ENCODE data around the gene HSF4.

DNA sequence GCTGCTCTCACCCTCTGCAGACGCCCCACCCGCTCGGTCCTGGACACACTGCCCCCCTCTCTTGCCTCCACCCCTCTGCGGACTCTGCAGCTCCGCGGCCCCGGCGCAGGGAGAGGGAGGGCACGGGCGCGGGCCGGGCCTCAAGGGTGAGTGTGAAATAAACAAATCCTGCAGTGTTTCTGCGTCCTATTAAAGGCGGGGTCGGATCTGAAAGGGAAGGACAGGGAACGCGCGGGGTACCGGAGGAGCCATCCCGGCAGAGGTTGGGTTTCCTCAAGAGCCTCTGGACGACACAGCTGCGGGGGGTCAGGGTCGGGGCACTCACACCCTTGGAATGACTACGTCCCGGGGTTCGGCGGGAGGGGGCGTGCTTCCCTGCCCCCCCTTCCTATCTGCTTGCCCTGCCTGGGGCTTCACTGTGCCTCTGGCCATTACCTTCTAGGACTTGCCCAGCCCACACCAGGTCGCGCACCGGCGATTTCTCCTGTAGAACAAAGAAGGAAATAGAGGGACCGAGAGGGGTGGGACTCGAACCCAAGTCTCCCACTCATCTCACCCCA, 466 bp upstream of the HSF4 start:
- TF ChIP-seq, protein P1, sequence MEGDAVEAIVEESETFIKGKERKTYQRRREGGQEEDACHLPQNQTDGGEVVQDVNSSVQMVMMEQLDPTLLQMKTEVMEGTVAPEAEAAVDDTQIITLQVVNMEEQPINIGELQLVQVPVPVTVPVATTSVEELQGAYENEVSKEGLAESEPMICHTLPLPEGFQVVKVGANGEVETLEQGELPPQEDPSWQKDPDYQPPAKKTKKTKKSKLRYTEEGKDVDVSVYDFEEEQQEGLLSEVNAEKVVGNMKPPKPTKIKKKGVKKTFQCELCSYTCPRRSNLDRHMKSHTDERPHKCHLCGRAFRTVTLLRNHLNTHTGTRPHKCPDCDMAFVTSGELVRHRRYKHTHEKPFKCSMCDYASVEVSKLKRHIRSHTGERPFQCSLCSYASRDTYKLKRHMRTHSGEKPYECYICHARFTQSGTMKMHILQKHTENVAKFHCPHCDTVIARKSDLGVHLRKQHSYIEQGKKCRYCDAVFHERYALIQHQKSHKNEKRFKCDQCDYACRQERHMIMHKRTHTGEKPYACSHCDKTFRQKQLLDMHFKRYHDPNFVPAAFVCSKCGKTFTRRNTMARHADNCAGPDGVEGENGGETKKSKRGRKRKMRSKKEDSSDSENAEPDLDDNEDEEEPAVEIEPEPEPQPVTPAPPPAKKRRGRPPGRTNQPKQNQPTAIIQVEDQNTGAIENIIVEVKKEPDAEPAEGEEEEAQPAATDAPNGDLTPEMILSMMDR (IDR thresholded peaks at IDR 0.05), result no peak
- TF ChIP-seq POLR2A (IDR thresholded peaks at IDR 0.05) (no peak), POLR2AphosphoS5 (IDR thresholded peaks at IDR 0.05) (no peak)
